Stimulated activated CD8-positive, alpha-beta memory T cell treated with anti-CD3 and anti-CD28 coated beads, Interleukin-7, amount 100 ng/mL, for 1 hour (primary cell): ENCODE data around the gene ANKRD13A.
"Not testable (repeated sequence)": the region's sequence is repeated elsewhere in the genome, so short reads cannot be mapped to it uniquely, and the experiment has no call there.

Experiments
- DNase-seq, 2 donors: peaks; one replicate each; pipeline ENCODE4 v3.0.0-alpha.2; 2020; ENCODE audit warnings: low read depth in 2 of 2

The ANKRD13A gene

DNA sequence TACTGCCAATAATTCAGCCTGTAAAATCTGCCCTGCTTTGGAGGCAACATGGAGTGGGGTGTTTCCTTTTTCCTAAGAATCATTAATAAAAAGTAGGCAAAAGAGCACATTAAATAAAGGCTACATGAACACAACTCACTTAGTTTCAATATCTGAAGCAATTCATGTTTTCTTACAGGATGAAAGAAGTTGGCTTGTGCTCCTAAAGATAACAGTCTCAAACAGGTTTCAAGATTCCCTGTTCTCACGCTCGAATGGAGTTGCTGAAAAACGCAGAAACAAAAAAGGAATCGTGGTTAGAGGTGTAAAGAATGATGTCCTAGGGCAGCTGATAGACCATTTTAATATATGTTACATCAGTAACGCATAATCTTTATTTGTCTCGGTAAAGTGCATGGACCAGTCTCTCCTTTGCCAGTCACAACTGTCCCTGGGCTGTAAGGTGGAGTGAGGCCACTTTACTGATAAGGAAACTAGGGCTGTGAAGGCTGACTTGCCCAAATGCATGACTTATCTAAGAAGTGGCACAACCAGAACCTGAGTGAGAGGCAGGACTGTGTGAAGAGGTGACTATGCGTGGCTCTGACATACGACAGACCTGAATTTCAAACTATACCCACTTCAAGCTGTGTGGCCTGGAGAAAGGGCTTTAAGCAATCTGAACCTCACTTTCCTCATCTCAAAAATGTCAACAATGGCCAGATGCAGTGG is 15.6 kb upstream of the ANKRD13A start:
- no peak for DNase-seq

DNA sequence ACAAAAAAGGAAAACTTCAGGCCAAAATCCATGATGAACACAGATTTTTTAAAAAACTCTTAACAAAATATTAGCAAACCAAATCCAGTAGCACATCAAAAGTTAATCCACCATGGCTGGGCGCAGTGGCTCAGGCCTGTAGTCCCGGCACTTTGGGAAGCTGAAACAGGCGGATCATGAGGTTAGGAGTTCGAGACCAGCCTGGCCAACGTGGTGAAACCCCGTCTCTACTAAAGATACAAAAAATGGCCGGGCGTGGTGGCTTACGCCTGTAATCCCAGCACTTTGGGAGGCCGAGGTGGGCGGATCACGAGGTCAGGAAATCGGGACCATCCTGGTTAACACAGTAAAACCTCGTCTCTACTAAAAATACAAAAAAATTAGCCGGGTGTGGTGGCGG is 13.0 kb upstream of the ANKRD13A start:
- not testable (repeated sequence) for DNase-seq

DNA sequence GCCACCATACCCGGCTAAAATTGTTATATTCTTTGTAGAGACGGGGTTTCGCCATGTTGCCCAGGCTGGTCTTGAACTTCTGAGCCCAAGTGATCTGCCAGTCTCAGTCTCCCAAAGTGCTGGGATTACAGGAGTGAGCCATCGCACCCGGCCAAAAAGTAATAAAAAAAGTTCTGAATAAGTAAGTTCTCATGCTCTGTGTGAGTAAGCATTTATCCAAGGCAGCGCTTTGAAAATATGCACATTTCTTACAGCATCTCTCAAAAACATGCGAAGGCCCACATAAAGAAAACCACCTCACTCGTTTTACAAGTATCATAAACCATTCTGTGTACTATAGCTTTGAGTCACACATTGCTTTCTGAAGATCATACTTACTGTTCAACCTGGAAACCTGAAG is 11.6 kb upstream of the ANKRD13A start:
- DNase-seq = no peak

DNA sequence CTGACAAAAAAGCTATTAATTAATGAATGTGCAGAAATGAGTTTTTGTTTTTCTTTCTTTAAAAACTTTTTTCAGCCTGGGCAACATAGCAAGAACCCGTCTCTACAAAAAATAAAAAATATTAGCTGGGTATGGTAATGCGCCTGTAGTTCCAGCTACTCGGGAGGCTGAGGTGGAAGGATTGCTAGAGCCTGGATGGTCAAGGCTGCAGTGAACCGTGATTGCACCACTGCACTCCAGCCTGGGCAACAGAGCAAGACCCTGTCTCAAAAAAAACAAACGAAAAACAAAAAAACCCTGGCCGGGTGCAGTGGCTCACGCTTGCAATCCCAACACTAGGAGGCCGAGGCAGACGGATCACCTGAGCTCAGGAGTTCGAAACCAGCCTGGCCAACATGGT is 11.0 kb upstream of the ANKRD13A start:
- no peak for DNase-seq

GRCh38 chr12:109988903-109989302 is 10.3 kb upstream of the ANKRD13A start:
- DNase-seq = no peak

DNA sequence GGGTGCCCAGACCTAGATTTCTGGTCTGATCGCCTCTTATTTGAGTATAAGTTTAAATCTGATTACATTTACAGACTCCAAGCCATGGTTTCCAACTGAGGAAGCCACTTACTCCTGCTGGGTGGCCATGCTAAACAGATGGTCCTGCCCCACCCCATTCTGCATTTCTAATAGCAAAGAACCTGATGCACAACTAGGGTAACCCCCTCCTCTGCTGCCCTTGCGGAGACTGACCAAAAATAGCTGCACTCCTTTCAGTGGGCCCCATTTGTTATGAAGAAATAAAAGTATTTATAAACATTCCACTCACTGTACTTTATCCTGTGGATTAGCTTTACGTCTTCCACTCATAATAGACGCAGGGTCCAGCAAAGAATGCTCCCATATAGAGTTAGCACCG is 9.8 kb upstream of the ANKRD13A start:
- no peak for DNase-seq

DNA sequence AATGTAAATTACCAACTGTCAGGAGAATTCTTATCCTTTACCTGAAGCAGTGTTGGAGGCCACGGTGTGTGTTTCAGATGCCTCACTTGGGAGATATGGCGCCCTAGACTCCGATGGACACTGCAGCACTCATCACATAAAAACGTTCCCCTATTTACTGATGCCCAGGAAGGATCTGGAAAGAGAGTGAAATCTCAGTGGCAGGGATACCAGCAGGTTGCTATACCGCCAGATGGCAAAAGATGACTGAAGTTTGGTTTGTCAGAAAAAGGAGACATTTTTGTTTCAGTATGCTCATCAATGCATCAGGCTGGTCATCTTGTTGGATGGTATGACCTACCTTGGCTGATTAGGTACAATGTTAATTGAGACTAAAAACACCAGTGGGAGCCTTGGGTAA is 7.6 kb upstream of the ANKRD13A start:
- no peak for DNase-seq

- DNase-seq = no peak
Measured at GRCh38 chr12:109993091-109993490, 6.1 kb upstream of the ANKRD13A start.

DNA sequence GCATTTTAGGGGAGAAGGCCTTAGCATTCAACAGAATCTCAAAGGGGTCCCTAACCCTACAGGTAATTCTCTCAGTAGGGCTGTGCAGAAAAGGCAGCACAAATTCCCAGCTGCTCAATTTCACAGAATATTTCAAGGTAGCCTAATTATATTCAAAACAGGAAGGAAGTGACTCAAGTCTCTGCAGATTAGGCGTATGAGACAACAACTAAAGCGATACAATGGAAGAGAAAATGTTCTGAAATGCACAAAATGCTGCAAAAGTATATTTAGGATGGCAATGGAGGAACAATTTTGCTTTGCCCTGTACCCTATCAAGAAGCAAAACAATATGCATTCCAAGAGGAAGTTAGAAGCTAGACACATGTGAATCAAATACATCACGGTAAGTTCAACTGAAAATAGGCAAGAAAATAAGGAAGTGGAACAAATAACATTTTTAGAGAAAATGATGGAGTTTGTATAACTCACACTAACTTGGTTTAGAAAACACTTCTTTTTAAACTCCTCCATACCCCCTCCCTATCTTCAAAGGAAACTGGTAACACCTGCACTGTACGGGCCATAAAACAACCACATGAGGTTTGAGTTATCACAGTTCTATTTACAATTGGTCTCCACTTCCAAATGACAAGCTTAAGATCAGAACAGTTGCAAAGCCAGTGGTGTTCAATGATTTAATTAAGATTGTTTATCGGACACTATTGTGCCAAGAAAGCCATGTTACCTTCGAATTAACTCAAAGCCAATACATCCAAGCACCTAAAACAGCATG is 4.6 kb upstream of the ANKRD13A start:
- no peak for DNase-seq

GRCh38 chr12:109995361-109995685 is 3.9 kb upstream of the ANKRD13A start:
- DNase-seq = no peak

GRCh38 chr12:109995686-109996482 is 3.3 kb upstream of the ANKRD13A start, which contains the start of gene GIT2:
TSS of gene GIT2 (minus strand) at chr12:109996368. CDS start at chr12:109996224, 144 bp downstream.
- DNase-seq = peak; percentile 82

DNA sequence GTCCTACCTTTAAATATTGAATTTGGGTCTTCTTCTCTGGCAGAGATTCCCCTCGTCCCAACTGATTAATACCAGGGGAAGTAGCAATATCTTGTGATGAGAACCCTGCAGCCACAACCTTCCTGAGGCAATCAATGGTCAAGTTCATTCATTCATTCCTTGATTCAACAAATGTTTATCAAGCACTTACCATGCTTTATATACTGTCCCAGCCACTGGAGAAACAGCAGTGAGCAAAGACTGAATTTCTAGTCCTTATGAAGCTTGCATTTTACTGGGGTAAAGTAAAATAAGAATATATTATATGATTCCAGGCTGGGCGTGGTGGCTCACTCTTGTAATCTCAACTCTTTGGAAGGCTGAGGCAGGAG is 2.8 kb upstream of the ANKRD13A start:
- DNase-seq = no peak

DNA sequence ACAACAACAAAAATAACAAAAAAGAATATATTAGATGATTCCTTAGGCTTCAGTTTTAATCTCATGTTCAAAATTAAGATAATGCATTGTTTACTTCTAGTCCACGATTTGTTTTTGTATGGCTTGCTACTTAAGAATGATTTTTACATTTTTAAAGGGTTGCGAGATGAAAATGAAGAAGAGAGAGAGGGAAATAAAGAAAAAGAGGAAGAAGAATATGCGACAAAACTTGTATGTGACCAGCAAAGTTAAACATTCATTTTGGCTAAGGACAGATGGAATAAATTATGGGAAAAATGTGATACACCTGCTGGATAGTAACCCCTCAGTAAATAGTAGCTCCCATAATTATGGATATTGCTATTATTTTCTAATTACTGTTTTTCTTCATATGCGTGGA is 1.8 kb upstream of the ANKRD13A start:
- no peak for DNase-seq

DNA sequence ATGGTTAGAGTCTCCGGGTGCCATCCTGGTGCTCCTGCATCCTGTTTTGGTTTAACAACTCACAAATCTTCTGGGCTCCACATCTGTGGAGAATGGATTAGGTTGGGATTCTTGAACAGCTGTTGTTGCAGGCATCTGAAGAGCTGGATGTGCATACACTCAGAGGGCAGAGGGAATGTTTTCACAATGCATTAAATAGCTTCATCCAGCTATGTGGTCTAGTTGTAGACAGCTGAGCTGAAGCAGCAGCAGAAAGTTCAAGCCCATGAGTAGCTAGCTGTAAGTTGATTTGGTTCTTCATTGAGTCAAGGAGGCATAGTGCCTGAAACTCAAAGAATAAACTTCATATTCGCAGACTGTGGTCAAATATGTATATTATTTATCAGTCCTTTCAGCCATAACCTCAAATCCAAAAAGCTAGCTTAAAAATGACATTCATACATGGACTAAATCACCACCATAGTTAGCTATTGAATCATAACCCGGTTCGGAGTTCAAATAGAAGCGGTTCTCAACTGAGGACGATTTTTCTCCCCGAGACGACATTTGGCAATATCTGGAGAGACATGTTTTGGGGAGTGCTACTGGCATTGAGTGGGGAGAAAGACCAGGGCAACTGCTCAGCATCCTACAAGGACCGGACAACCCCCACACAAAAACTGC is 858 bp upstream of the ANKRD13A start:
- no peak for DNase-seq

GRCh38 chr12:109999649-109999971 is 380 bp downstream of the ANKRD13A start:
- no peak for DNase-seq

GRCh38 chr12:109999983-110000505 is 814 bp downstream of the ANKRD13A start:
- no peak for DNase-seq

DNA sequence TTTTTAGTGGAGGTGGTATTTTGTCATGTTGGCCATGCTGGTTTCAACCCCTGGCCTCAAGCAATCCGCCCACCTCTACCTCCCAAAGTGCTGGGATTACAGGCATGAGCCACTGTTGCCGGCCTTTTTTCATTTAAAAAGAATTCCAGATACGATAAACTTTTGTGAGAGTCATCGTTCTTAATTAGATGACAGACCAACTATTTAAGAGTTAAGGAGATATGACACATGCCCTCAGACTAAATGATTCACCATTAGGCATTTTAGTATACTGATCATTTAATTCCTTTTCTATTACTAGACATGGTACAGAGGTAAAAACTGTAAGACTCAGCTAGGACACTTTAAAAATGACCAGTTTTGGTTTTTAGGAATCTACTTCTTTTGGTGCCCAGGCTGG is 2.4 kb downstream of the ANKRD13A start:
- DNase-seq = no peak

DNA sequence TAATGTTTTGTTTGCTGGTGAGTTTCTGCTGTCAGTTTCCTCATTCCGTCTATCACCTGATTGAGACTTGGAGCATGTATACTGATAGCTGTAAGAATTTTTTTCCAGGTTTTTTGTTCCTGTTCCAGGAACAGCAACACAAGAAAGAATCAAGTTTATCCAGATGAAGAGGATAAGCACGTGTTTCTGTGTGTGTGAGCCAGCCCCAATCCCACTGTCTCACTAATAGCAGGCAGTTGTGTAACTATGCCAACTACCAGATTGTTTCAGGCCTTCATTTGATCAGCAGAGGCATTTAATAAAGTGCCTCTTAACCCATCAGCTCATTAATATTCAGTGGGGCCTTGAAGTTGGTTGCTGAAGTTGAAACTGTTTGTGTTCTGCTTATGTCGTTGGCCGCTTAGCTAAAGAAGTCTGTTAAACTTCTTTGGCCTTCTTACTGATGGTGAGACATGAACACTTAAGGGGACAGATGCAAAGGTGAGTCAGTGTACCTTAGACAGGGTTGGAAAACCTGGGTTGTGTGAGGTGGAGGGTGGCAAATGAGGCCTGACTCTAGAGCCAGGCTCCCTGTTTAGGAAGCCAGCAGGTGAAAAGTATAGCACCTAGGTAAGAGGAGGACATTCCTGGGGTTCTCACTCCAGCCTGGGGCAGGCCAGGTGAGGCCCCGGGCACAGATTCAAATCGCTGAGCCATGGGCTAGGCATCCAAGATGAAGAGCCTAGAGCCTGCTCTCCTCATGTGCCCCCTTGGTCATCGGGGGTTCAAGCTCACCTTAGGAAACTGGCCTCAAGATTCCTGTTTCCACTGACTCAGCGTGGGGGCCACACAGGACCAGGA is 3.7 kb downstream of the ANKRD13A start:
- DNase-seq = no peak

GRCh38 chr12:110004598-110004997 is 5.4 kb downstream of the ANKRD13A start:
- DNase-seq = no peak

GRCh38 chr12:110005319-110005973 is 6.2 kb downstream of the ANKRD13A start:
- no peak for DNase-seq

DNA sequence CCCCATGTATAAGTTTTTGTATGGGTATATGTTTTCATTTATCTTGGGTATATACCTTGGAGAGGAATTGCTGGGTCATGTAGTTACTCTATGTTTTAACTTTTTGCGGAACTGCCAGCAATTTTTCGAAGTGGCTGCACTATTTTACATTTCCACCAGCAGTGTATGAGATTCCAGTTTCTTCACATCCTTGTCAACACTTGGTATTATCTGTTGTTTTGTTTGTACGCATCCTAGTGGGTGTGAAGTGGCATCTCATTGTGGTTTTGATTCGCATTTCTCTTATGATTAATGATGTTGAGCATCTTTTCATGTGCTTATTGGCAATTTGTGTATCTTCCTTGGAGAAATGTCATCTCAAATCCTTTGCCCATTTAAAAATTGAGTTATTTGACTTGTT is 6.9 kb downstream of the ANKRD13A start:
- no peak for DNase-seq
